H1 (cell line): ENCODE results near the gene ODAPH. TPM values are rescaled to one million over a fixed set of nuclear protein-coding genes. Genes with fewer than 3 reads are reported as not detected.

Experiments used
- CTCF ChIA-PET: fragments of 300-600 bp; sonication (Branson Sonifier 250); formaldehyde crosslinking; loops from one replicate; lab custom pipeline; 2021; ENCODE audit not compliant: partially characterized antibody; lab: Charles Lee
- POLR2A ChIA-PET: fragments of 300-600 bp; sonication (Branson Sonifier 250); formaldehyde crosslinking; loops from one replicate; lab custom pipeline; 2021; ENCODE audit warnings: inconsistent platforms; ENCODE audit not compliant: partially characterized antibody; lab: Charles Lee
- DNase-seq, 2 experiments: peaks; one replicate each; pipeline versions ENCODE4 v3.0.0 to v3.0.0-alpha.2; 2010 to 2022; ENCODE audit warnings: low spot score in 2 of 2, low read depth in 1 of 2, mixed read lengths in 1 of 2
- FAIRE-seq: peaks from 2 replicates; lab custom pipeline; 2011; peaks lifted over from hg19 to GRCh38; lab: Jason Lieb, UNC
- H2AFZ ChIP-seq: 2 replicates; pipeline ENCODE4 v1.8.1; 2012; ENCODE audit warnings: low read length, inconsistent platforms
- H2AK5ac ChIP-seq: 2 replicates; pipeline ENCODE4 v1.6.1; 2013; ENCODE audit warnings: low read depth, low read length
- H2BK120ac ChIP-seq: replicated peaks from 2 replicates; pipeline ENCODE3; 2013; ENCODE audit warnings: low read depth, low read length, inconsistent platforms
- H2BK12ac ChIP-seq: 2 replicates; pipeline ENCODE4 v1.6.1; 2013; ENCODE audit warnings: low read depth, low read length
- H2BK15ac ChIP-seq: 2 replicates; pipeline ENCODE4 v1.6.1; 2013; ENCODE audit warnings: low read length
- H2BK20ac ChIP-seq: 2 replicates; pipeline ENCODE4 v1.6.1; 2013; ENCODE audit warnings: low read length
- H2BK5ac ChIP-seq: 2 replicates; pipeline ENCODE4 v1.6.1; 2013; ENCODE audit warnings: low read depth, low read length
- H3K14ac ChIP-seq: 2 replicates; pipeline ENCODE4 v1.6.1; 2013; ENCODE audit warnings: inconsistent platforms; ENCODE audit not compliant: insufficient read length
- H3K18ac ChIP-seq: 2 replicates; pipeline ENCODE4 v1.6.1; 2013; ENCODE audit warnings: low read length; ENCODE audit errors: extremely low read depth
- H3K23ac ChIP-seq: 2 replicates; pipeline ENCODE4 v1.6.1; 2013; ENCODE audit warnings: inconsistent platforms; ENCODE audit not compliant: insufficient read length
- H3K23me2 ChIP-seq: 2 replicates; pipeline ENCODE4 v1.6.1; 2013; ENCODE audit warnings: low read depth, low read length
- H3K27ac ChIP-seq: 2 replicates; pipeline ENCODE4 v1.6.1; 2011; ENCODE audit warnings: low read depth, low read length, inconsistent platforms
- H3K27me3 ChIP-seq, 4 experiments: replicated peaks in 1 of 4; 1 replicate in 1 of 4; 2 replicates in 3 of 4; pipeline versions ENCODE4 v1.6.1 to v1.8.1; 2011 to 2013; ENCODE audit warnings: low read length in 3 of 4, mild to moderate bottlenecking in 3 of 4, inconsistent platforms in 2 of 4, mixed read lengths in 2 of 4, moderate library complexity in 1 of 4; ENCODE audit not compliant: control insufficient read depth in 3 of 4, insufficient read depth in 3 of 4; ENCODE audit errors: extremely low read depth in 1 of 4
- H3K36me3 ChIP-seq, 4 experiments: 2 replicates each; pipeline versions ENCODE4 v1.6.1 to v1.8.1; 2011 to 2013; ENCODE audit warnings: mild to moderate bottlenecking in 4 of 4, low read length in 3 of 4, moderate library complexity in 2 of 4, control low read depth in 1 of 4, inconsistent platforms in 1 of 4; ENCODE audit not compliant: insufficient read depth in 4 of 4, control insufficient read depth in 2 of 4
- H3K4ac ChIP-seq: replicated peaks from 2 replicates; pipeline ENCODE3; 2013; ENCODE audit warnings: low read length, low read depth, mixed read lengths, inconsistent platforms; ENCODE audit not compliant: insufficient read length
- H3K4me1 ChIP-seq, 4 experiments: replicated peaks in 1 of 4; 1 replicate in 1 of 4; 2 replicates in 3 of 4; pipeline versions ENCODE4 v1.6.1 to v1.8.1; 2011 to 2013; ENCODE audit warnings: low read length in 3 of 4, inconsistent platforms in 2 of 4, mixed read lengths in 1 of 4; ENCODE audit not compliant: insufficient read depth in 4 of 4, control insufficient read depth in 3 of 4
- H3K4me2 ChIP-seq, 2 experiments: 2 replicates each; pipeline versions ENCODE4 v1.6.1 to v1.8.1; 2011 to 2013; ENCODE audit warnings: low read depth in 2 of 2, low read length in 2 of 2, control low read depth in 1 of 2, inconsistent platforms in 1 of 2, mild to moderate bottlenecking in 1 of 2; ENCODE audit not compliant: insufficient read depth in 1 of 2
- H3K4me3 ChIP-seq, 4 experiments: fragments of 200-600, 300-600 bp in 1 of 4; sonication (generic), shearing (Covaris generic), sonication (Bioruptor Twin) in 1 of 4; 2 replicates each; pipeline versions ENCODE4 v1.5.1 to v1.8.1; 2011 to 2016; ENCODE audit warnings: low read length in 4 of 4, low read depth in 3 of 4, control low read depth in 2 of 4, inconsistent platforms in 2 of 4, mild to moderate bottlenecking in 2 of 4, mixed read lengths in 1 of 4, moderate library complexity in 1 of 4; ENCODE audit not compliant: insufficient read depth in 2 of 4; ENCODE audit errors: extremely low read depth in 1 of 4
- H3K56ac ChIP-seq: replicated peaks from 2 replicates; pipeline ENCODE3; 2013; ENCODE audit warnings: low read depth, mild to moderate bottlenecking, mixed read lengths, low read length, inconsistent platforms; ENCODE audit not compliant: insufficient read length
- H3K79me1 ChIP-seq: 2 replicates; pipeline ENCODE4 v1.6.1; 2013; ENCODE audit warnings: low read depth, low read length, control low read depth
- H3K79me2 ChIP-seq, 2 experiments: 2 replicates each; pipeline versions ENCODE4 v1.6.1 to v1.8.1; 2012 to 2013; ENCODE audit warnings: low read length in 2 of 2, mild to moderate bottlenecking in 2 of 2, inconsistent platforms in 1 of 2; ENCODE audit not compliant: insufficient read depth in 2 of 2, control insufficient read depth in 1 of 2
- H3K9ac ChIP-seq, 4 experiments: replicated peaks in 1 of 4; 1 replicate in 1 of 4; 2 replicates in 3 of 4; pipeline versions ENCODE4 v1.6.1 to v1.8.1; 2011 to 2013; ENCODE audit warnings: low read depth in 3 of 4, low read length in 3 of 4, control low read depth in 2 of 4, mild to moderate bottlenecking in 2 of 4, moderate library complexity in 2 of 4, inconsistent platforms in 1 of 4; ENCODE audit errors: extremely low read depth in 1 of 4
- H3K9me3 ChIP-seq, 2 experiments: 2 replicates each; pipeline versions ENCODE4 v1.6.1 to v1.8.1; 2012 to 2013; ENCODE audit warnings: mild to moderate bottlenecking in 2 of 2, moderate library complexity in 2 of 2, control low read depth in 1 of 2, inconsistent platforms in 1 of 2, low read depth in 1 of 2, low read length in 1 of 2, mixed read lengths in 1 of 2; ENCODE audit not compliant: insufficient read depth in 2 of 2
- H4K20me1 ChIP-seq, 2 experiments: replicated peaks in 1 of 2; 2 replicates each; pipeline versions ENCODE3 to v1.8.1; 2011 to 2013; ENCODE audit warnings: inconsistent platforms in 2 of 2, low read length in 2 of 2, mild to moderate bottlenecking in 1 of 2; ENCODE audit not compliant: insufficient read depth in 2 of 2, control insufficient read depth in 1 of 2
- H4K5ac ChIP-seq: 2 replicates; pipeline ENCODE4 v1.6.1; 2013; ENCODE audit warnings: low read length, low read depth, mixed read lengths, inconsistent platforms; ENCODE audit not compliant: insufficient read length
- H4K8ac ChIP-seq: 2 replicates; pipeline ENCODE4 v1.8.0; 2013; ENCODE audit warnings: mild to moderate bottlenecking, moderate library complexity, low read length, inconsistent platforms; ENCODE audit not compliant: insufficient read depth; ENCODE audit errors: extremely low read depth
- H4K91ac ChIP-seq: replicated peaks from 2 replicates; pipeline ENCODE3; 2013; ENCODE audit warnings: low read length, mixed read lengths, inconsistent platforms; ENCODE audit not compliant: insufficient read length
- ASH2L ChIP-seq: fragments of 200-600, 300-600 bp; sonication (generic); IDR thresholded peaks from one replicate; pipeline ENCODE4 v1.7.1; 2017; ENCODE audit warnings: low read length
- BRCA1 ChIP-seq: IDR thresholded peaks from 2 replicates; pipeline ENCODE4 v1.6.1; 2012; ENCODE audit warnings: low read depth, low read length, improper control_type of control experiment
- CHD2 ChIP-seq: IDR thresholded peaks from 2 replicates; pipeline ENCODE4 v1.6.1; 2012; ENCODE audit warnings: low read length, improper control_type of control experiment
- CTBP2 ChIP-seq: IDR thresholded peaks from 2 replicates; pipeline ENCODE4 v1.7.0; 2011; ENCODE audit warnings: borderline replicate concordance, mild to moderate bottlenecking, moderate library complexity, mixed read lengths, low read length; ENCODE audit not compliant: insufficient read depth, insufficient read length
- EGR1 ChIP-seq: IDR thresholded peaks from 2 replicates; pipeline ENCODE4 v1.6.1; 2011; ENCODE audit warnings: low read depth, low read length, borderline replicate concordance
- MAFK ChIP-seq: IDR thresholded peaks from 2 replicates; pipeline ENCODE4 v1.6.1; 2012; ENCODE audit warnings: low read depth, mild to moderate bottlenecking, improper control_type of control experiment, low read length
- MAX ChIP-seq: IDR thresholded peaks from 2 replicates; pipeline ENCODE4 v1.6.1; 2012; ENCODE audit warnings: inconsistent platforms
- PHF8 ChIP-seq: fragments of 200-600 bp; sonication (generic); conservative IDR thresholded peaks from 2 replicates; pipeline ENCODE4 v1.7.1; 2012; ENCODE audit warnings: low read depth, mild to moderate bottlenecking, inconsistent platforms, low read length, moderate library complexity
- POLR2AphosphoS5 ChIP-seq: IDR thresholded peaks from 2 replicates; pipeline ENCODE4 v1.6.1; 2011; ENCODE audit warnings: low read depth, low read length
- RAD21 ChIP-seq, 2 experiments: IDR thresholded peaks in 1 of 2; conservative IDR thresholded peaks in 1 of 2; 2 replicates each; pipeline ENCODE4 v1.6.1; 2011; ENCODE audit warnings: low read depth in 2 of 2, low read length in 2 of 2, improper control_type of control experiment in 1 of 2, inconsistent platforms in 1 of 2, mild to moderate bottlenecking in 1 of 2, moderate library complexity in 1 of 2
- SAP30 ChIP-seq: fragments of 300-600 bp; sonication (generic); IDR thresholded peaks from 2 replicates; pipeline ENCODE4 v1.7.1; 2012; ENCODE audit warnings: low read length, moderate library complexity, mild to moderate bottlenecking, inconsistent platforms; ENCODE audit not compliant: insufficient read depth, insufficient replicate concordance
- SIRT6 ChIP-seq: IDR thresholded peaks from one replicate; pipeline ENCODE4 v1.7.1; 2012; ENCODE audit warnings: low read length, inconsistent platforms
- SP2 ChIP-seq: IDR thresholded peaks from 2 replicates; pipeline ENCODE4 v1.6.1; 2012; ENCODE audit warnings: mild to moderate bottlenecking, low read length, inconsistent platforms
- SRF ChIP-seq: IDR thresholded peaks from 2 replicates; pipeline ENCODE4 v1.6.1; 2011; ENCODE audit warnings: mild to moderate bottlenecking, low read depth, low read length, moderate library complexity
- TAF7 ChIP-seq: optimal IDR thresholded peaks from 2 replicates; pipeline ENCODE3; 2011; ENCODE audit warnings: low read depth, mild to moderate bottlenecking, inconsistent platforms, low read length, moderate library complexity, borderline replicate concordance
- TEAD4 ChIP-seq: IDR thresholded peaks from 2 replicates; pipeline ENCODE4 v1.6.1; 2012; ENCODE audit warnings: low read depth, low read length, inconsistent platforms, mixed read lengths
- polyA plus RNA-seq, 7 experiments: library from polyadenylated mRNA; depleted of rRNA in 3 of 7; stranded (reverse) in 5 of 7; unstranded in 2 of 7; fragments of >200 nt in 5 of 7; fragments of 200-250 nt in 2 of 7; gene quantifications; 1 replicate in 5 of 7; 2 replicates in 1 of 7; 4 replicates in 1 of 7; pipeline versions ENCODE4 v1.2.1 to v1.2.3, GENCODE V29; 2011 to 2013; ENCODE audit warnings: missing spikeins in 2 of 7, mixed read lengths in 2 of 7
- total RNA-seq: library from RNA; stranded (reverse); fragmentation: NEBNext Ultra II Directional; extraction: Animal tissue kit (Norgen Biotek cat#: 25700); gene quantifications from 2 replicates; pipeline ENCODE4 v1.2.1, GENCODE V29; 2021

ODAPH gene
- total and polyA plus RNA-seq, 2 of the 8 experiments (the other 6 are each of a cell fraction or from before 2014, with no cell fraction given) = not detected

DNA sequence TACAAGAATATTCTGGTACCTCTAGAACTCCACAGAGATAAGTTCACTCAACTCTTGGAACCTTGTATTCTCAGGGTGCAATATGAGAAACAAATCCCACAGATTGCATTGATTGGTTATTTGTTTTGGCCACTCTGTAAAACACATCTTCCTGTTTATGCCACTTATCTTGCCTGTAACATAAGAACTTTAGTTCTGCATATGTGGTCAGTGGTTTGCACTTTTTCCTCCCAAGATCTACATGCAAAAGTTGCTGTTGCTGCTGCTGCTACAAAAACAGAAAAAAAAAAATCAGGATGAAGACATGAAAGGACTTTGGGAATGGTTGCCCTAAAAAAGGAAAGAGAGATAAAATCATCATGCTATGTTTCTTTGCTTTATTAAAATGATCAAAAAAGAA lies 9.6 kb downstream of the ODAPH start:
- Histone ChIP-seq H2BK5ac (no peak overlapping the region), H3K9ac (no peak overlapping the region), H4K5ac (no peak overlapping the region), H2AK5ac (no peak overlapping the region), H3K9me3 (peaks cover 0 to 9% of the 10 kb centered on the region in 2 experiments; a peak in 1 of 4 replicates), H2BK12ac (no peak overlapping the region), H3K4me2 (no peak overlapping the region), H3K27me3 (no peaks in the 10 kb centered on the region), H2BK120ac (no peak overlapping the region), H3K27ac (no peak overlapping the region), H3K14ac (no peak overlapping the region), H3K79me1 (no peaks in the 10 kb centered on the region), H3K18ac (no peak overlapping the region), H3K4me1 (peaks cover 0 to 5% (median 3%) of the 10 kb centered on the region in 4 experiments; a peak in 2 of 7 replicates), H3K36me3 (no peaks in the 10 kb centered on the region), H3K4ac (no peak overlapping the region), H4K91ac (no peak overlapping the region), H2AFZ (no peak overlapping the region), H2BK20ac (no peak overlapping the region), H4K8ac (no peak overlapping the region), H3K56ac (no peak overlapping the region), H3K23ac (no peak overlapping the region), H2BK15ac (no peak overlapping the region), H3K4me3 (no peak overlapping the region), H3K23me2 (no peaks in the 10 kb centered on the region), H3K79me2 (no peaks in the 10 kb centered on the region), H4K20me1 (no peaks in the 10 kb centered on the region)
- ChIA-PET CTCF (interaction anchor here (1.1 kb wide), 1 partner anchor 9 kb away, joined by 3 read pairs; no protein-coding TSS in a partner anchor), POLR2A (no interaction called here)
- no peak for DNase-seq
- no peak for FAIRE-seq
- TF ChIP-seq MAX (no peak), RAD21 (IDR thresholded peaks at IDR 0.05 in 1 of 2, conservative IDR thresholded peaks at IDR 0.05 in 1 of 2; ENCODE audit: low read depth in 2 of 2, low read length in 2 of 2) (no peak), SRF (no peak), PHF8 (no peak), CHD2 (no peak), SIRT6 (no peak), TEAD4 (no peak), CTBP2 (no peak), BRCA1 (no peak), POLR2AphosphoS5 (no peak), TAF7 (no peak), SP2 (no peak), SAP30 (no peak), EGR1 (no peak), MAFK (no peak), ASH2L (no peak)
